WERI-Rb-1 (cell line): Measurements from ENCODE around the gene BNIPL.

Source experiments
- DNase-seq: peaks from one replicate; pipeline ENCODE4 v3.0.0-alpha.2; 2020
- H3K27ac ChIP-seq: fragments of 250-450 bp; sonication (Bioruptor Pico); 2 replicates; pipeline ENCODE4 v1.5.1; 2020; ENCODE audit warnings: mild to moderate bottlenecking, moderate library complexity
- H3K27me3 ChIP-seq: fragments of 250-450 bp; sonication (Bioruptor Pico); 2 replicates; pipeline ENCODE4 v1.5.1; 2021; ENCODE audit warnings: mild to moderate bottlenecking, low read depth, moderate library complexity; ENCODE audit not compliant: insufficient read depth, severe bottlenecking
- H3K36me3 ChIP-seq: fragments of 250-450 bp; sonication (Bioruptor Pico); 2 replicates; pipeline ENCODE4 v1.5.1; 2020; ENCODE audit warnings: mild to moderate bottlenecking, moderate library complexity
- H3K4me3 ChIP-seq: 2 replicates; pipeline ENCODE4 v1.5.1; 2011; ENCODE audit warnings: low read depth, mild to moderate bottlenecking, control low read depth, low read length
- H3K9me3 ChIP-seq: fragments of 250-450 bp; sonication (Bioruptor Pico); 2 replicates; pipeline ENCODE4 v1.5.1; 2021; ENCODE audit warnings: mild to moderate bottlenecking, moderate library complexity; ENCODE audit not compliant: severe bottlenecking
- TF ChIP-seq, protein P1 (sequence below): IDR thresholded peaks from 2 replicates; pipeline ENCODE4 v1.5.1; 2011; ENCODE audit warnings: low read depth, mild to moderate bottlenecking, control low read depth, inconsistent platforms, low read length

The BNIPL gene

DNA sequence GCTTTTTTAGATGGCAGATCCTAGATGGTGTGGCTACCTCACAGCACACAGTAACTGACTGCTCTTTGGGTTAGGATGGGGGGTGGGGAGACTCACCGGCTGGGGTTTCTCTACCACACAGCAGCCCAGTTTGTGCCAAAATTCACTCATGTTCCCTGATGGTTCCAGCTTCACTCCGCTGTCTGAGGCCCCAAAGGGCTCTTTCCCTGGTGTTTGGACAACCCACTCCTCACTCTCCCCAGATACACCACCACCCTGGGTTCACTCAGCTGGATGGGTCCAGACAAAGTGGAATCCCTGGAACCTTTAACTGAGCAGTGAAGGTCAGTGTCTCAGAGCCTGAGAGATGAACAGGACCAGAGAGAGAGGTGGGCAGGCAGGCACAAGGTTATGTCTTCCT lies 19.2 kb downstream of the BNIPL start:
- DNase-seq: no peak
- TF ChIP-seq, protein P1, sequence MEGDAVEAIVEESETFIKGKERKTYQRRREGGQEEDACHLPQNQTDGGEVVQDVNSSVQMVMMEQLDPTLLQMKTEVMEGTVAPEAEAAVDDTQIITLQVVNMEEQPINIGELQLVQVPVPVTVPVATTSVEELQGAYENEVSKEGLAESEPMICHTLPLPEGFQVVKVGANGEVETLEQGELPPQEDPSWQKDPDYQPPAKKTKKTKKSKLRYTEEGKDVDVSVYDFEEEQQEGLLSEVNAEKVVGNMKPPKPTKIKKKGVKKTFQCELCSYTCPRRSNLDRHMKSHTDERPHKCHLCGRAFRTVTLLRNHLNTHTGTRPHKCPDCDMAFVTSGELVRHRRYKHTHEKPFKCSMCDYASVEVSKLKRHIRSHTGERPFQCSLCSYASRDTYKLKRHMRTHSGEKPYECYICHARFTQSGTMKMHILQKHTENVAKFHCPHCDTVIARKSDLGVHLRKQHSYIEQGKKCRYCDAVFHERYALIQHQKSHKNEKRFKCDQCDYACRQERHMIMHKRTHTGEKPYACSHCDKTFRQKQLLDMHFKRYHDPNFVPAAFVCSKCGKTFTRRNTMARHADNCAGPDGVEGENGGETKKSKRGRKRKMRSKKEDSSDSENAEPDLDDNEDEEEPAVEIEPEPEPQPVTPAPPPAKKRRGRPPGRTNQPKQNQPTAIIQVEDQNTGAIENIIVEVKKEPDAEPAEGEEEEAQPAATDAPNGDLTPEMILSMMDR: no peak
- Histone ChIP-seq H3K27ac (no peak overlapping the region), H3K4me3 (no peak overlapping the region), H3K27me3 (no peaks in the 10 kb centered on the region), H3K36me3 (peaks cover 77% of the 10 kb centered on the region), H3K9me3 (no peaks in the 10 kb centered on the region)

DNA sequence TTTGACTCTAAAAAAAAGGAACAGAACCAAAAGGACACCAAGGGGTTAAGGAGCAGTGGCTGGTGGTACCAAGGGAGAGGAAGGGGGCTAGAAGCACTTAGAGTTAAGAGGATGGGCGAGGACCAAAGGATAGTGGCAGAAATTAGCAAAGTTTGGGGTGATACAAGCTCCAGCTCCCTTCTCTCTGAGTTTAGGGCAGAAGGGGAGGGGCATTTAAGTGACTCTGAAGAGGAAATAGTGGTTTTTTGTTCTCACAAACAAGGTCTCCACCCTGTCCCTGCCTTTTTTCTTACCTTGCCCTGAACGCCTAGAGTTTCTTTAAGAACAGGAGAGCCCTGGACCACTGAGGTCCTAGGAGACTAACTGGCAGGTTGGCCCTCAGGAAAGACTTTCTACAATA lies 19.8 kb downstream of the BNIPL start:
- H3K9me3 ChIP-seq: no peaks in the 10 kb centered on the region
- H3K27ac ChIP-seq: no peak overlapping the region
- H3K36me3 ChIP-seq: peaks cover 72% of the 10 kb centered on the region
- H3K27me3 ChIP-seq: no peaks in the 10 kb centered on the region
- no peak for DNase-seq
- TF ChIP-seq, protein P1: no peak
- H3K4me3 ChIP-seq: no peak overlapping the region

GRCh38 chr1:151058692-151059091 lies 22.3 kb downstream of the BNIPL start:
- no peaks in the 10 kb centered on the region for H3K9me3 ChIP-seq
- peak; percentile 35 for DNase-seq
- TF ChIP-seq, protein P1: no peak
- no peaks in the 10 kb centered on the region for H3K27me3 ChIP-seq
- H3K27ac ChIP-seq: peak overlapping the region; percentile 79
- H3K36me3 ChIP-seq: peaks cover 62% of the 10 kb centered on the region
- peak overlapping the region; percentile 90 for H3K4me3 ChIP-seq

DNA sequence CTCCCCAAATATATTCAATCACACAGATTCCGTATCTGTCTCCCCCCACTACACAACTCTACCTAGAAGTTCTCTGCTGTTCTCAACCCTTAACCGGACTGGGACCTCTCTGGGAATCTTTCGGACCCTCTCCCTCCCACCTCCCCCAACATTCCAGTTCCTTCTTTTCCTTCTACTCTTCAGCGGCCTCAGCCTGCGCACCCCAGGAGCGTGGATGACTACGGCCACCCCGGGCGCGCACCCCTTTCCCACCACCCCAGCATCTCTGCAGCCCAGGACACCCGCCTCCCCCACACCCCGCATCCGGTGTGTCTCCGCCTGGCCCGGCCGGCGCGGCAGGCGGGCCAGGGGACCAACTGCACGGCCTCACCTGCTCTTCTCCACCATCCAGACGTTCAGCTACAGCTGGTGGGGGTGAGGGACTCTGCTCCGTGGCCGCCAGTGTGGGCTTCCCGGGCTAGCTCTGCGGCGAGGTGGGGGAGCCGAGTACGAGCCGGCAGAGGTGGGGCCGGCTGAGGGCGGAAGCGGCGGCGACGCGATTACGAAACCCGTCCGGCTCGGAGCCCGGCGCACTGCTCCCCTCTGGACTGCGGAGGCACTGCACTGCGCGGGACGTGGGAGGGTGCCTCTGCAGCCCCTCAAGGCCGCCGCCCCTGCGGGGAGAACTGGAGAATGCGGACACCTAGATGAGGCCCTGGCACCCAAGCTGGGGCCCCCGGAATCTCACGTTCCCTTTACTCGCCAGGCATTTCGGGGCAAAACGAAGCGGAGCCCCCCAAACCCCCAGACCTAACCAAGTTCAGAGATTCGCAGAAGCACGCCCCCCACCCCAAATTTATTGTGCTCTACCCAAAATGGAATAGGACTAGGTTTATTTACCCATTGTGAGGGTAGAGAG lies 23.0 kb downstream of the BNIPL start, which contains the start of gene CDC42SE1:
TSS of gene CDC42SE1 (minus strand) at position 514 of the 898 bp plus-strand sequence. CDS start 3,892 bp downstream, outside the sequence.
- Histone ChIP-seq H3K27ac (peak within 1 kb of the TSS; percentile 79), H3K9me3 (no peaks in the 10 kb centered on the region)
- TF ChIP-seq, protein P1: peak; percentile 99

GRCh38 chr1:151060007-151060656 lies 23.7 kb downstream of the BNIPL start, which contains the start of gene MLLT11:
MLLT11 (plus strand) TSS chr1:151060397; CDS start chr1:151067225, 6,828 bp downstream.
- H3K4me3 ChIP-seq: peak within 1 kb of the TSS; percentile 90
- TF ChIP-seq, protein P1: no peak
- H3K27me3 ChIP-seq: no peaks in the 10 kb centered on the region
- H3K36me3 ChIP-seq: peaks cover 56% of the 10 kb centered on the region
- H3K9me3 ChIP-seq: no peaks in the 10 kb centered on the region
- peak; percentile 97 for DNase-seq
- peak within 1 kb of the TSS; percentile 79 for H3K27ac ChIP-seq

More for the DNA sequence above, 23.0 kb downstream of the BNIPL start, which contains the start of gene CDC42SE1:
- Histone ChIP-seq H3K4me3 (peak within 1 kb of the TSS; percentile 90), H3K27me3 (no peaks in the 10 kb centered on the region), H3K36me3 (peaks cover 62% of the 10 kb centered on the region)
- peak; percentile 98 for DNase-seq
